Gastrocnemius medialis (tissue), 4 donors: ENCODE data around the gene GRB2. TPM values are rescaled to one million over a fixed set of nuclear protein-coding genes. Genes with fewer than 3 reads are reported as not detected.
"Not testable (repeated sequence)": the region's sequence is repeated elsewhere in the genome, so short reads cannot be mapped to it uniquely, and the experiment has no call there.

ENCODE experiments used
- ATAC-seq, 2 donors: fragments of 150-250 bp; one replicate each; pipeline ENCODE4 v1.9.1; 2016
- DNase-seq, 2 donors: peaks; one replicate each; pipeline ENCODE4 v3.0.0-alpha.2; 2019
- H3K27ac ChIP-seq, 4 donors: fragments of 200-600 bp; sonication (generic); 1 replicate in 1 of 4; 2 replicates in 3 of 4; pipeline ENCODE4 v1.5.1; 2016 to 2018; ENCODE audit warnings: mild to moderate bottlenecking in 2 of 4, moderate library complexity in 1 of 4
- H3K27me3 ChIP-seq, 3 donors: fragments of 200-600 bp; sonication (generic) in 2 of 3; 1 replicate in 1 of 3; 2 replicates in 2 of 3; pipeline versions ENCODE4 v1.5.1 to v1.6.0; 2016 to 2019; ENCODE audit warnings: mild to moderate bottlenecking in 1 of 3, moderate library complexity in 1 of 3
- H3K36me3 ChIP-seq, 2 donors: fragments of 200-600 bp; sonication (generic) in 1 of 2; one replicate each; pipeline ENCODE4 v1.5.1; 2017 to 2018
- H3K4me1 ChIP-seq, 2 donors: fragments of 200-600 bp; sonication (generic) in 1 of 2; one replicate each; pipeline ENCODE4 v1.5.1; 2016 to 2017; ENCODE audit warnings: mild to moderate bottlenecking in 2 of 2
- H3K4me3 ChIP-seq, 4 donors: fragments of 200-600 bp; sonication (generic) in 3 of 4; 1 replicate in 1 of 4; 2 replicates in 3 of 4; pipeline ENCODE4 v1.5.1; 2016 to 2019; ENCODE audit warnings: mild to moderate bottlenecking in 2 of 4
- H3K9me3 ChIP-seq, 3 donors: fragments of 200-600 bp; sonication (generic) in 2 of 3; 1 replicate in 1 of 3; 2 replicates in 2 of 3; pipeline ENCODE4 v1.5.1; 2016 to 2019
- CTCF ChIP-seq, 5 experiments: fragments of 450-650 bp in 3 of 5; fragments of 200-600 bp in 2 of 5; sonication (generic) in 2 of 5; IDR thresholded peaks in 4 of 5; conservative IDR thresholded peaks in 1 of 5; 1 replicate in 4 of 5; 2 replicates in 1 of 5; pipeline ENCODE4 v1.5.1; 2016 to 2019; ENCODE audit warnings: antibody characterized with exemption in 5 of 5, mild to moderate bottlenecking in 3 of 5, moderate library complexity in 3 of 5
- POLR2A ChIP-seq, 2 donors: fragments of 450-650 bp; IDR thresholded peaks; one replicate each; pipeline ENCODE4 v1.6.1; 2017; ENCODE audit warnings: antibody characterized with exemption in 2 of 2, mild to moderate bottlenecking in 2 of 2, moderate library complexity in 2 of 2
- in situ Hi-C, 4 donors: fragments of 200-750 bp; cut with MboI; loops; one replicate each; pipeline versions ENCODE4 v1.15.0 to v1.8.0; 2017; ENCODE audit warnings: low sequenced_read_pairs in 4 of 4
- intact Hi-C: fragments of 100-400 bp; cut with DNase I; formaldehyde crosslinking; loops from one replicate; pipeline ENCODE4 v1.15.1; 2023; ENCODE audit warnings: low total_unique reads
- total RNA-seq, 4 donors: library from RNA; depleted of rRNA; stranded (reverse); fragments of >200 nt; gene quantifications; one replicate each; pipeline versions ENCODE4 v1.1.0 to v1.2.3, GENCODE V29; 2016

Gene GRB2
- total RNA-seq, 4 donors from 2014 or later, result 41.7 to 88.5 (median 68.8) TPM

GRCh38 chr17:75370286-75370915, 35.1 kb downstream of the GRB2 start:
- ATAC-seq (peak; percentile 97 to 99), DNase-seq (peak; percentile 66 to 74)
- Histone ChIP-seq H3K4me3 (no peak overlapping the region), H3K27me3 (no peaks in the 10 kb centered on the region), H3K36me3 (peaks cover 0 to 2% of the 10 kb centered on the region in 2 donors), H3K4me1 (peaks cover 63 to 67% of the 10 kb centered on the region in 2 donors), H3K27ac (peak overlapping the region; percentile 61 to 85 (median 72)), H3K9me3 (no peaks in the 10 kb centered on the region)
- in situ Hi-C loops (no loop called here), intact Hi-C loops (loop anchor here (1.0 kb wide), 1 partner anchor 23 kb away; no protein-coding TSS in a partner anchor)
- TF ChIP-seq POLR2A (IDR thresholded peaks at IDR 0.05), result no peak
- no peak for TF ChIP-seq CTCF (IDR thresholded peaks at IDR 0.05 in 4 of 5, conservative IDR thresholded peaks at IDR 0.05 in 1 of 5)

- intact Hi-C loops, H3K9me3 ChIP-seq, H3K36me3 ChIP-seq, H3K4me3 ChIP-seq, DNase-seq, ATAC-seq, in situ Hi-C loops, H3K27me3 ChIP-seq: not testable (repeated sequence)
- Histone ChIP-seq H3K4me1 (peaks cover 80 to 85% of the 10 kb centered on the region in 2 donors), H3K27ac (peak overlapping the region in 1 of 4 donors; percentile 85)
Measured at GRCh38 chr17:75367838-75368789, 37.4 kb downstream of the GRB2 start.

GRCh38 chr17:75367312-75367711, 38.2 kb downstream of the GRB2 start:
- Histone ChIP-seq H3K4me3 (no peak overlapping the region), H3K9me3 (no peaks in the 10 kb centered on the region), H3K27me3 (no peaks in the 10 kb centered on the region), H3K36me3 (no peaks in the 10 kb centered on the region), H3K4me1 (peaks cover 88 to 92% of the 10 kb centered on the region in 2 donors), H3K27ac (no peak overlapping the region)
- in situ Hi-C loops, result no loop called here
- ATAC-seq, result no peak
- intact Hi-C loops, result no loop called here
- no peak for DNase-seq
- TF ChIP-seq CTCF (IDR thresholded peaks at IDR 0.05 in 4 of 5, conservative IDR thresholded peaks at IDR 0.05 in 1 of 5) (no peak), POLR2A (IDR thresholded peaks at IDR 0.05) (no peak)

GRCh38 chr17:75366432-75366831, 39.0 kb downstream of the GRB2 start:
- Histone ChIP-seq H3K27me3 (no peaks in the 10 kb centered on the region), H3K4me1 (peaks cover 82 to 90% of the 10 kb centered on the region in 2 donors), H3K4me3 (no peak overlapping the region), H3K36me3 (no peaks in the 10 kb centered on the region), H3K9me3 (no peaks in the 10 kb centered on the region), H3K27ac (no peak overlapping the region)
- TF ChIP-seq POLR2A (IDR thresholded peaks at IDR 0.05), result no peak
- no peak for TF ChIP-seq CTCF (IDR thresholded peaks at IDR 0.05 in 4 of 5, conservative IDR thresholded peaks at IDR 0.05 in 1 of 5)
- intact Hi-C loops, result no loop called here
- no peak for ATAC-seq
- DNase-seq, result no peak
- in situ Hi-C loops, result no loop called here

GRCh38 chr17:75365931-75366275, 39.6 kb downstream of the GRB2 start:
- no peaks in the 10 kb centered on the region for H3K36me3 ChIP-seq
- no peaks in the 10 kb centered on the region for H3K27me3 ChIP-seq
- TF ChIP-seq CTCF (IDR thresholded peaks at IDR 0.05 in 4 of 5, conservative IDR thresholded peaks at IDR 0.05 in 1 of 5), result no peak
- no peak for TF ChIP-seq POLR2A (IDR thresholded peaks at IDR 0.05)
- intact Hi-C loops, result no loop called here
- no peak overlapping the region for H3K4me3 ChIP-seq
- H3K27ac ChIP-seq, result no peak overlapping the region
- DNase-seq (no peak), ATAC-seq (no peak)
- in situ Hi-C loops, result no loop called here
- H3K9me3 ChIP-seq, result no peaks in the 10 kb centered on the region
- H3K4me1 ChIP-seq, result peaks cover 81 to 88% of the 10 kb centered on the region in 2 donors
